LNCaP clone FGC (cell line): ENCODE measurements around the gene ASPHD1.
"Not testable (repeated sequence)": the region's sequence is repeated elsewhere in the genome, so short reads cannot be mapped to it uniquely, and the experiment has no call there.

ENCODE experiments used
- DNase-seq: peaks from one replicate; pipeline ENCODE4 v3.0.0-alpha.2; 2011; ENCODE audit warnings: low read depth
- H3K4me3 ChIP-seq: 2 replicates; pipeline ENCODE4 v1.5.1; 2011; ENCODE audit warnings: mild to moderate bottlenecking, low read depth, low read length, control low read depth
- CTCF ChIP-seq: IDR thresholded peaks from 2 replicates; pipeline ENCODE4 v1.5.1; 2012; ENCODE audit warnings: mild to moderate bottlenecking; ENCODE audit not compliant: control insufficient read depth, insufficient read depth; ENCODE audit errors: extremely low read depth

ASPHD1 gene

GRCh38 chr16:29922326-29922725 lies 22.0 kb downstream of the ASPHD1 start:
- no peak overlapping the region for H3K4me3 ChIP-seq
- no peak for DNase-seq
- no peak for TF ChIP-seq CTCF

DNA sequence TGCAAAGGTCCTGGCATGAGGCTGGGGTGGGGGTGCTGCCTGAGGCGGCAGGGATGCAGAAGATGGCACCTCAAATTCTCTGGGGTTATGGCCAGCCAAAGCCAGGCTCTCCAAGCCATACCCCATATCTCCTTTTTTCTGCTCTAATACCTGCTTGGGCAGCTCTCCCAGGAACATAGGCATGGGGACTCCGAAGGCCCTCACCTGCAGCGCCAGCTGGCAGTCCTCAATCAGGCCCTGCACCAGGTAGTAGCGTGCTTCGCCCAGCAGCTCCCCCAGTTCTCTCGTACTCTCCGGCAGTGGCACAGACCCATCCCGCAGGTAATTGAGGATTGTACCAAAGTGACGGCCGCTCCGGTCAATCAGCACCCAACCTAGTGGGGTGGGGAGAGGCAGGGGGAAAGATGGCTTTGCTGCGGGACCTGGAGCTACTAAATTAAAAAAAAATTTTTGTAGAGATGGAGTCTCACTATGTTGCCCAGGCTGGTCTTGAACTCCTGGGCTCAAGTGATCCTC lies 22.8 kb downstream of the ASPHD1 start:
- TF ChIP-seq CTCF: no peak
- no peak for DNase-seq
- H3K4me3 ChIP-seq: no peak overlapping the region

GRCh38 chr16:29925105-29925756 lies 24.9 kb downstream of the ASPHD1 start:
- peak overlapping the region; percentile 90 for H3K4me3 ChIP-seq
- no peak for TF ChIP-seq CTCF
- no peak for DNase-seq

GRCh38 chr16:29925781-29926710 lies 25.8 kb downstream of the ASPHD1 start, which contains the start of gene KCTD13:
Gene KCTD13 (minus strand): TSS chr16:29926226. CDS start chr16:29926033, 193 bp downstream.
- peak; percentile 17 for DNase-seq
- H3K4me3 ChIP-seq: peak within 1 kb of the TSS; percentile 90
- no peak for TF ChIP-seq CTCF

GRCh38 chr16:29926711-29927052 lies 26.4 kb downstream of the ASPHD1 start:
- no peak for TF ChIP-seq CTCF
- DNase-seq: no peak
- peak overlapping the region; percentile 90 for H3K4me3 ChIP-seq

DNA sequence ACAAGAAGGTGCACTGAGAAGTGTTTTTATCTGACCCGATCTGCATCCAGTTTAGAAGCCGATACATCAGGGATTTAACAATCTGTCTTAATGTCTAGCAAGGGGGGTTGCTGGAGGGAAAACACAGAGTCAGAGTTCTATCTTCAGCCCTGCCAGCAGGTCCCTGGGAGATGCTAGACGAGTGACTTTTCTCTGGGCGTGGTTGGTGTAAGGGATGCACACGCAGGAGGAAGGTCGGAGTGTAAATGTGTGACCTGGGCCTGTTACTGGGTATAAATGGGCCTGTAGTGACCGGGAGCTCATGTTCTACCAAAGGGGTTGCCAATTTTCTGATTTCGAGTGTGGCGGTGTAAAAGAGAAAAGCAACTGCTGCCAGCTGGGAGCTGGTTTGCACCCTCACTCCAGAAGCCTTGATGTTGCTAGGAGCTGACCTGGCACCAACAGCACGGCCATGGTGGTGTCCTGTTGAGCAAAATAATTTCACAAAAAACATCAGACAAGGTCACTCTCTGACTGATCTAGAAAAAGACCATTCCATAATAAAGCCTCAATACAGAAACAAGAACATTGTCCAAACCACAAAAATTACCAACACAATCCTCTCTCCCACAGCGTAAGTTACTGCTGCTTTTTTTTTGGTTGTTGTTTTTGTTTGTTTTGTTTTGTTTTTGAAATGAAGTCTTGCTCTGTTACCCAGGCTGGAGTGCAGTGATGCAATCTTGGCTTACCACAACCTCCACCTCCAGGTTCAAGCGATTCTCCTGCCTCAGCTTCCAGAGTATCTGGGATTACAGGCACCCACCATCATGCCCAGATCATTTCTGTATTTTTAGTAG lies 27.0 kb downstream of the ASPHD1 start:
- no peak for TF ChIP-seq CTCF
- no peak for DNase-seq
- H3K4me3 ChIP-seq: peak overlapping the region; percentile 90

DNA sequence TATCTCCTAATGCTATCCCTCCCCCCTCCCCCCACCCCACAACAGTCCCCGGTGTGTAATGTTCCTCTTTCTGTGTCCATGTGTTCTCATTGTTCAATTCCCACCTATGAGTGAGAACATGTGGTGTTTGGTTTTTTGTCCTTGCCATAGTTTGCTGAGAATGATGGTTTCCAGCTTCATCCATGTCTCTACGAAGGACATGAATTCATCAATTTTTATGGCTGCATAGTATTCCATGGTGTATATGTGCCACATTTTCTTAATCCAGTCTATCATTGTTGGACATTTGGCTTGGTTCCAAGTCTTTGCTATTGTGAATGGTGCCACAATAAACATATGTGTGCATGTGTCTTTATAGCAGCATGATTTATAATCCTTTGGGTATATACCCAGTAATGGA lies 31.5 kb downstream of the ASPHD1 start:
- DNase-seq: not testable (repeated sequence)

More for the DNA sequence above, 31.5 kb downstream of the ASPHD1 start:
- not testable (repeated sequence) for H3K4me3 ChIP-seq
